Stimulated activated naive CD8-positive, alpha-beta T cell treated with anti-CD3 and anti-CD28 coated beads, Interleukin-15, Interleukin-2, amounts not matched to agents 100 ng/mL and 50 ng/mL, for 24 hours (primary cell): ENCODE data around the gene ZSWIM2.
"Not testable (repeated sequence)": the region's sequence is repeated elsewhere in the genome, so short reads cannot be mapped to it uniquely, and the experiment has no call there.

Experiments
- H3K27ac Mint-ChIP-seq: one replicate; pipeline ENCODE4 v1.8.0; 2021; ENCODE audit warnings: mild to moderate bottlenecking, mixed read lengths
- H3K27me3 Mint-ChIP-seq: one replicate; pipeline ENCODE4 v1.8.0; 2021; ENCODE audit warnings: mixed read lengths
- H3K36me3 Mint-ChIP-seq: one replicate; pipeline ENCODE4 v1.8.0; 2021; ENCODE audit warnings: low read depth, mixed read lengths
- H3K4me1 Mint-ChIP-seq: one replicate; pipeline ENCODE4 v1.8.0; 2021; ENCODE audit warnings: low read depth, mixed read lengths
- H3K4me3 Mint-ChIP-seq: one replicate; pipeline ENCODE4 v1.8.0; 2021; ENCODE audit warnings: mild to moderate bottlenecking, mixed read lengths
- H3K9me3 Mint-ChIP-seq: one replicate; pipeline ENCODE4 v1.8.0; 2021; ENCODE audit warnings: mixed read lengths

ZSWIM2 gene

DNA sequence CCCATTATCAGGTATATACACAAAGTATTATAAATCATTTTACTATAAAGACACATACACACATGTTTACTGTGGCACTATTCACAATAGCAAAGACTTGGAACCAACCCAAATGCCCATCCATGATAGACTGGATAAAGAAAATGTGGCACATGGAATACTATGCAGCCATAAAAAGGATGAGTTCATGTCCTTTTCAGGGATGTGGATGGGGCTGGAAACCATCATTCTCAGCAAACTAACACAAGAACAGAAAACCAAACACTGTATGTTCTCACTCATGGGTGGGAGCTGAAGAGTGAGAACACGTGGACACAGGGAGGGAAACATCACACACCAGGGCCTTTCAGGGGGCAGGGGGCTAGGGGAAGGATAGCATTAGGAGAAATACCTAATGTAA, 50.4 kb downstream of the ZSWIM2 start:
- H3K36me3 Mint-ChIP-seq, H3K4me3 Mint-ChIP-seq, H3K27me3 Mint-ChIP-seq, H3K9me3 Mint-ChIP-seq, H3K4me1 Mint-ChIP-seq, H3K27ac Mint-ChIP-seq: not testable (repeated sequence)

DNA sequence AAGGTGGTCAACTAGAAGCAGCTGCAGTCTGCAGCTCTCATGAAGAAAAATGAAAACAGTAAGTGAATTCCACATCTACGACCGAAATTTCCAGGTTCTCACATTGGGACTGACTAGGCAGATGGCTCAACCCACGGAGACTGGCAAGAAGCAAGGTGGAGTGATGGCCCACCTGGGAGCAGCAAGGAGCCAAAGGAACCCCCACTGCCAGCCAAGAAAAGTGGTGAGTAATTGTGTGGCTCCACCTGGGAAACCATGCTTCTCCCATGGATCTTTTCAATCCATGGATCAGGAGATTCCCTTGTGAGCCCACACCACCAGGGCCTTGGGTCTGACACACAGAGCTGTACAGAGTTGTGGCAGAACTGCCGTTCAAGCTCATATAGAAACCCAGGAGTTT, 64.0 kb downstream of the ZSWIM2 start:
- Mint-ChIP-seq H3K4me3 (no peak overlapping the region), H3K4me1 (no peaks in the 10 kb centered on the region), H3K9me3 (peaks cover 29% of the 10 kb centered on the region), H3K27ac (no peak overlapping the region), H3K36me3 (no peaks in the 10 kb centered on the region), H3K27me3 (peaks cover 5% of the 10 kb centered on the region)

GRCh38 chr2:186783254-186783653, 65.7 kb downstream of the ZSWIM2 start:
- Mint-ChIP-seq H3K27ac (no peak overlapping the region), H3K4me3 (no peak overlapping the region), H3K27me3 (peaks cover under 1% of the 10 kb centered on the region), H3K9me3 (peaks cover 22% of the 10 kb centered on the region), H3K36me3 (no peaks in the 10 kb centered on the region), H3K4me1 (no peaks in the 10 kb centered on the region)

- H3K27me3 Mint-ChIP-seq, result no peaks in the 10 kb centered on the region
- no peaks in the 10 kb centered on the region for H3K36me3 Mint-ChIP-seq
- no peak overlapping the region for H3K27ac Mint-ChIP-seq
- peaks cover 14% of the 10 kb centered on the region for H3K9me3 Mint-ChIP-seq
- H3K4me3 Mint-ChIP-seq, result no peak overlapping the region
- H3K4me1 Mint-ChIP-seq, result no peaks in the 10 kb centered on the region
Observed at GRCh38 chr2:186780701-186781316, 68.2 kb downstream of the ZSWIM2 start.
